ENCODE data around the gene RALGPS1.

DNA sequence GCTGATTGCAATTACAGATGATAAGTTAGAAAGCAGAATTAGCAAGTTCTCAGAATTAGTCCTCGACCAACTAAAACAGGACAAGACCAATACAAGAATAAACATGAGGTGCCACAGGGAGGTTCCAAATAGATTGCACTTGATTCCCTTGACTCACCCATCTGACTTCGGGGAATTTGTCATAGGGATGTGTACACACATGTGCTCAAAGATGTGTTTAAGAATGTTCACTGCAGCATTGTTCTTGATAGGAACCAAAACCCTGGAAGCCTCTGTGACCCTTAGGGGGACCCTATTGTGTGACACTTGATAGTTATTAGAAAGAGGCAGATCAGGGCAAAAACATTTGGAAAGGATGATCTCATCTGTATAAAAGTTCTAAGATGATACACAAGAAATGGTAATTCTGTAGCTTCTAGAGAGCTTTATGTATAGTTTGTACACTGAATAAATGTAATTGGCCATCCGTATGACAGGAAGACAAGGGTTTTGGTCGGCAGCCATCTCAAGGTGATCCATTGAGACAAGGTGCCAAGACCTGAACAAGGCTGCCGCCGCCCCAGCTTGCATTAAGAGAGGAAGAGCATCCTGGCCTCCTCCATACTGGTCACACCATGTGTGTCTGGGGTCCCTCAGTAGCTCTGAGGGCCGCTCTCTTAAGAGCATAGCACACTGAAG lies 301.8 kb downstream of the RALGPS1 start:
- TF ChIP-seq, protein P1, sequence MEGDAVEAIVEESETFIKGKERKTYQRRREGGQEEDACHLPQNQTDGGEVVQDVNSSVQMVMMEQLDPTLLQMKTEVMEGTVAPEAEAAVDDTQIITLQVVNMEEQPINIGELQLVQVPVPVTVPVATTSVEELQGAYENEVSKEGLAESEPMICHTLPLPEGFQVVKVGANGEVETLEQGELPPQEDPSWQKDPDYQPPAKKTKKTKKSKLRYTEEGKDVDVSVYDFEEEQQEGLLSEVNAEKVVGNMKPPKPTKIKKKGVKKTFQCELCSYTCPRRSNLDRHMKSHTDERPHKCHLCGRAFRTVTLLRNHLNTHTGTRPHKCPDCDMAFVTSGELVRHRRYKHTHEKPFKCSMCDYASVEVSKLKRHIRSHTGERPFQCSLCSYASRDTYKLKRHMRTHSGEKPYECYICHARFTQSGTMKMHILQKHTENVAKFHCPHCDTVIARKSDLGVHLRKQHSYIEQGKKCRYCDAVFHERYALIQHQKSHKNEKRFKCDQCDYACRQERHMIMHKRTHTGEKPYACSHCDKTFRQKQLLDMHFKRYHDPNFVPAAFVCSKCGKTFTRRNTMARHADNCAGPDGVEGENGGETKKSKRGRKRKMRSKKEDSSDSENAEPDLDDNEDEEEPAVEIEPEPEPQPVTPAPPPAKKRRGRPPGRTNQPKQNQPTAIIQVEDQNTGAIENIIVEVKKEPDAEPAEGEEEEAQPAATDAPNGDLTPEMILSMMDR (IDR thresholded peaks at IDR 0.05): no peak
- TF ChIP-seq EP300 (IDR thresholded peaks at IDR 0.05) (no peak), POLR2A (IDR thresholded peaks at IDR 0.05) (no peak)
